Forelimb muscle (tissue), 1 donor: ENCODE results near the gene PYROXD2. TPM values are rescaled to one million over a fixed set of nuclear protein-coding genes. Genes with fewer than 3 reads are reported as not detected.
"Not testable (repeated sequence)": the region's sequence is repeated elsewhere in the genome, so short reads cannot be mapped to it uniquely, and the experiment has no call there.

Experiments used
- DNase-seq: peaks from one replicate; pipeline ENCODE4 v3.0.0-alpha.2; 2013; ENCODE audit warnings: low read depth
- polyA plus RNA-seq: library from polyadenylated mRNA; unstranded; fragments of 120-200 nt; gene quantifications from one replicate; pipeline ENCODE4 v1.2.1, GENCODE V29; 2013; ENCODE audit not compliant: insufficient read length

Gene PYROXD2
- polyA plus RNA-seq, 1 donor: 13.7 TPM

DNA sequence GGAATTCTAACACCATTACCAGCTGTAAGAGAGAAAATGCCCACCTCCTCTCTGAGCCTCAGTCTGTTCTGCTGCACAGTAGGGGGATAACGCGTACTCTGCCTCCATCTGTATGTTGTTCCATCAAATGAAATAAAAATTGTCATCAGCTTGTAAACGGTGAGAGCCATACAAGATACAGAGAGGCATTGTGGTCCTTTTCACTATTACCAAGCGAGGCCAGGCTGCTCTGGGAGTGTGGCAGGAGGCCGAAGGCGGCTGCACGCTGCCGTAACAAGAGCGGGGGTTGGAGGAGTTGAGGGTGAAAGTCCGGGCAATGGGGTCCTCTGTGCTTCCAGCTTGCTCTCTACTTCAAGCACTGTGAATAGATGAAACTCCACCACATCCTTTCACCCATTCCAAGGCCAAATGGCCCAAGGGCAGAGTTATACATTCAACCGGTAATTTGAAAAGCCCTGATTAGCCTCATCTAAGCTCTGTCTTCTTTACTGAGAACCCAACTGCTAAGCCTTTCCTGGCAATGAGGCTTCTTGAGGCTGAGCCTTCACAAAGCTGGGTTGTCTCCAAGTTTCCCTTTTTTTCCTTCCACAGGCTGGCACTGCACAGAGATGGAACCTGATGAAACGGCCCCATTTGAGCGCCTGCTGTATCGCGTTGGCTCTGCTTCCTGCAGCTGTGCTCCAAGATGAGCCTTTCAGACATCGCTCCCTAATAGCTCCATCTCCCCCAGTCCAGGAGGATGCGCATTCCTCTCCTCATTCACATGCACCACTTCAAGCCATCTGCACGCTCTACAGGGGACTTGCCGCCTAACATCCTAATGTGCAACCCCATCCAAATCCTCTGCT is 47.2 kb downstream of the PYROXD2 start:
- no peak for DNase-seq

DNA sequence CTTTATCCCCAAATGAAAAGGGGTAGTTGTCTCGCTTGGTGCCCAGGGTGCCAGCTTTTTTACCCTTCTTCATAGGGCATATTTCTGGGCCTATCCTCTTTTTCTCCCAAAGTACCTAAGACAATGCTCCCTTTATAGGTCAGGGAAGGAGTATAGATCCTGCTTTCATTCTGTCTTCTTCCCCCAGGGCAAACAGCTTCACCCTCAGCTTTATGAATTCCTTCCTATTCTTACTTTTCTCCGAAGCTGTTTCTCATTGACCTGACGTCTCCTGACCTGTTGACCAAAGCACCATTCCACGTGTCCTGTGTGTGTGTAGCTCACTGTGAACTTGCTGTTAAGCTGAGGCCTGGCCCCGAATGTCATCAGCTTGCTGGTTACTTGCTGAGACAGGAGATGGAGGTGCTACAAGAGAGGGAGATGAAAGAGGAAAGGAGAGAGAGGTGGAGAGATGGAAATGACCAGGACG is 48.9 kb downstream of the PYROXD2 start:
- no peak for DNase-seq

DNA sequence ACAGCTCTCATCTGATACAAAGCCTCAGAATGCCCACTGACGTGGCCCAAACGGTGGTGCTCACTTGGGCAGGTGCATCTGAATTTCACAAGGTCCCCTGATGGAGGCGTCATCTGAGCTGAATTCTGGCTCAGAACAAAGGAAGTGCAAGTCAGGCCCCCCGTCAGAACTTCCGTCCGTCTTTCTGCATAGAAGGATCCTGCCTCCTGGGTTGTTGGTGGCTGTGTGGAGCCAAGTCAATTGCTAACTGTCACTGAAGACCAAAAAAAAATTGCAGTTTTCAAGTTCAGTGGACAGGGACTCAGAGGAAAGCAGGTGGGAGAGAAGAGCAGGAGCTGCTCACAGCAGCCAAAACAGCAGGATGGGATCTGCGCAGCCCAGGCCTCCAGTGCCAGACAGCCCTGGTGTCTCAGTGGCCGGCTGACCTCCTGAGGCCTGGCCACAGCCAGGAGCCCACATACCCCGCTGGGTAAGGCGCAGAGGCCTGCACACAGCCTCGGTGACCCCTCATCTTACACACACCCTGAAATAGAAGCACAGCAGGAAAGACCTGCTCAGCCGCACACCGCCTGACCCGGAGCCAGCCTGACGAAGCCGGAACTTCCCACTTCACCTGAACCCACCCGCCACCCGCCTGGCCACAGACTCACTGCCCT is 49.4 kb downstream of the PYROXD2 start:
- DNase-seq: no peak

DNA sequence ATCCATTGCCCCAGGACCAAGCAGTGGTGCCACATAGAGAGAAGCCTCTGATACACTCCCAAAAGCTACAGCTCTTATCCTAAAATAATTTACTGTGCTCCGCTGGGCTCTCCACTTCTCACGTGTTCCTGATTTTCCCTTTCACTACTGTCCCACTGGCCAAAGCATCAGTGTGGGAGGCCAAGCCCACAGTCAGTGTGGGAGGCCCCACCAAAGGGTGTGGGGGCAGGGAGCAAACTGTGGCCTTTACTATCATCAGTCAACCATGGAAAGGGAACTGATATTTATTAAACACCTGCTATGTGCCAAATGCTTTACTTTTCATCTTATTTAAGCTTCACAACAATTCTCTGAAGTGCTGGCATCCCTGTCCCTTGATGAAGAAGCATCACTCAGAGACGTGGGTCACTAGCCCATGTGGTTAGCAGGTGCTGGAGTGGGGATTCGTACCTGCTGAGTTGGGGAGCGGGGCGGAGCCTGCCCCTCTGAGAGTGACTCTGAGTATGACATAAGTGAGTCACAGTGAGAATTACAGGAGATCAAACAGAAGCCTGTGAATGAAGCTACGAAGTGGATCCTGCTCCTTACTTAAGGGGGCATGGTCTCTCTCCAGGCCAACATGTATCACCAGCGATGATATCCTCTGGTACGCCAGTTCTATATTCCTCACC is 50.4 kb downstream of the PYROXD2 start:
- no peak for DNase-seq

DNA sequence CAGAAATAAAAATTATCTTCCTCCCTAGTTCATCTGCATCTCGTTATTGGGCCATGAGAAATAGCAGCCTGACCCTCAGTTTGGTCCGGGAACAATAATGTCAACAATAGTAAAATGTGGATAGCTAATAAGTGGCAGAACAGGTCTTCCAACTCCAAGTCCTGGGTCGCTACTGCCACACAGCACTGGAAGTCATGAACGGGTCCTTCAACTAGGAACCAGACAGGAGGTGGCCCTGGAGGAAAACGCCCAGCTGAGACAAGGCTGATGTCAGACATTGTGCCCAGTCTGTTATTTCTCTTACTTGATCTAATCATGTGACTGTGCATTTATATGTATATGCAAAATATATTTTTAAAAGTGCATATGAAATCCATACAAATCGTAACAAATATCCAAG is 51.8 kb downstream of the PYROXD2 start:
- no peak for DNase-seq

DNA sequence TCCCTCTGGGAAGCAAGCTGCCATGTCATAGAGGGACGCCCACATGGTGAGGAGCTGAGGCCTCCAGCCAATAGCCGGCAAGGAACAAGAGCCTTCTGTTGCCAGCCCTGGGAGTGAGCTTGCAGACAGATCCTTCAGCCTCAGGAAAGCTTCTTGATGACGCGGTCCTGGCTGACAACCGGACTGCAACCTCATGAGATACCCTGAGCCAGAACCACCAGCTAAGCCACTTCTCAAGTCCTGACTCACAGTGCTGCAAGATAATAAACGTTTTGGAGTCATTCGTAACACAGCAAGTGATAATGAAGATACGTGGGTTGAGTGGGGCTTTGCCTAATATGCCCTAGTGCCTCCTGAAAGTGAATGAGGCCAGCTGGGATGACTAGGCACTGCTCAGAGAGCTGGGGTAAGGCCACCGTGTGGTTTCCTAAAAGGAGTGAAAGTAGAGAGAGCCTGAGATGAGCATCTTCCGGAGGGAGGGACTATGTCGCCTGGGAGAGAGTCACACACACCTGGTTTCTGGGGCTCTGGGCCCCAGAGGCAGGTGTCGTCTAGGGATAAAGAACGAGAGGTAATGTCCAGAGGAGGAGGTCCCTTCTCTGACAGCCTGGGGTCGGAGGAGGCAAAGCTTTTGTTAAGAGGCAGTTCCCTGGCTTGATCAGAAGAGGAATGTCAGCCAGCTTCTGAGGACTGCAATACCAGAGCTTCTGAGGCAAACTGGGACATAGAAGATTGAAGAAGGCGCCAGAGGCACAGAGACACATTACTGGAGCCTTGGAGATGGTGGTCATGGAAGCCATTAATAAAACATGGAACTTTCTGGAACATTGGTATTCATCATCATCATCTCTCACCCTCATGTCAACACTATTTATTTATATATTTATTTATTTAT is 53.6 kb downstream of the PYROXD2 start:
- DNase-seq: no peak

DNA sequence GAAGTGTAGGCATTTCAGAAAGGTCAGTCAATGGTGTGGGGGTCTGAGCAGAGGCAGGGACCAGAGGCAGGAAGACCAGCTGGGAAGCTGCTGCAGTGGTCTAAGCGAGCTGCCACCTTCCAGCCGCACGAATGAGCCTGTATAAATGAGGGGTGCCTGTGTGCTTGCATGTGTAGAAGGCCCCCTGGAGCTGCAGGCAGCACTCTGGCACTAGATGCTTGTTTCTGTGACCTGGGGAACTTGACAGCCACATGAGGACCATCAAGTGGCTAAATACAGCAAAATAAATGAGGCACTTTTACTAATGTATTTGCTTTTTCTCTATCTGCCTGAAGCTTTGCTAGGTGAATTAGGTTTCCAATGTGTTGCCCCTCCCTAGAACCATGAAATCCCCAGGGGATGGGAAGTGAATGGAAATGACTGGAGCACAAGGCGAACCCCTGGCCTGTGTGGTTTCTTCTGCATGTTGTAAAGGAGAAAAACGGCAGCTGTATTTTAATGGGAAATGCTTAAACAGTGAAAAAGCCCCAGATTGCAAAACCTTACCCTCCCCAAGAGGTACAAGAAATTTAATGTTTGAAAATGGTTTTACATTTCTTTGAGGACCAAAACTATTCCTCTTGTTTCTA is 57.7 kb downstream of the PYROXD2 start:
- no peak for DNase-seq

DNA sequence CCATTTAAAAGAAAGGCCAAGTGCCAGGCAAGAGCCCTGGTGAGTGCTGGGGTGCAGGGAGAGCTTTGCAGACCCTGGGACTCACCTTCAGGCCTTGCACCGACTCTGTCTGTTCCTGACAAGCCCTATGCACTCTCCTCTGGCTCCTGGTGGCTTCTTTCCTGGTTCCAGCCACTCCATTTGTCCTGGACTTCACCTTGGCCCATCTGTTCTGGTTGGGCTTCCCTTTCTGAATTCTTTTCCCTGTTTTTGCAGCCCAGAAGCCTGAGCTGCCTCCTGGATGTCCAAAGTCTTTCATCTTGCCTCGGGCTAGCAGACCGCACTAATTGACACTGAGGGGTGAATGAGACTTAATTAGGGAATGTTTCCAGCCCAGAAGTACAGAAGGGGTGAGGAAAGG is 60.5 kb downstream of the PYROXD2 start:
- no peak for DNase-seq

DNA sequence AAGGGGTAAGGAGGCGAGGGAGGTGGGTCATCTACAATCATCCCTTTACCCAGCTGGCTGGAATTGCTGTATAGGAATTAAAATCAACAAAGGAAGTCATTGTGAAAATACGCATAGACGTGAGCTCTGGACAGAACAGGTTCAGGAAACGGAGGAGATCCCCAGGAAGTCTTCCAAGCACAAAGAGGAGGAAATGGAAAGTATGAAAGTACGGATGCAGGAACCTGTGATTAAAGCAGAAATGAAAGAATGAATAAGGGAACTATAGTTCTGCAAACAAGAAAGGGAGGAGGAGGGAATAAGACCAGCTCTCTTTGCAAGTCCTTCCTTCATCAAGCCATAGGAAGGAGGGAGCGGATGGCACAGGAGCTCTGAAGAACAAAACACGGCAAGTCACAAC is 61.8 kb downstream of the PYROXD2 start:
- no peak for DNase-seq

DNA sequence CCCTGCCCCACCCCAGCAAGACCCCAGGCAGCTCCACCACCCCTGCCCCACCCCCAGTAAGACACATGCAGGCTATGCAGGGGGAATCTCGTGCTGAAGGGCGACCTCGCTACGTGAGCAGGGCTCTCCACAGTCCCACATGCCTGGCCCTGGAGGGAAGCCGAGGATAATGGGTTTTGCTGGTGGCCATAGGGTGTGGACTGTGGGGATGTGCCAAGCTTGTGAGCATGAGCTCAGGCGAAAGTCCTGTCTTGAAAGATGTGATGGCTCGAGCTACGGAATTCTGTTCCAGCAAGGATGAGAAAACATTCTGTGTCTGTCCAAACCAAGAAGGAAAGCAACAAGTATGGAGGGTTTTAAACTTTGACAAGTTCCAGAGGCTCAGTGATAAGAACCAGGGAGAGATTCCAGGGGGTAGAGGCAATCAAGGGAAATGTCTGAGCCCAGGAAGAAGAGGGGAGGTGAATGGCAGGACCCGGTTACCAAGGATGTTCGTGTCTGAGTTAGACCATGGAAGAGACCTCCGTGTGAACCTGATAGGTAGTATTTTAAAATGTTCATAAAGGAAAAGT is 63.1 kb downstream of the PYROXD2 start:
- no peak for DNase-seq

DNA sequence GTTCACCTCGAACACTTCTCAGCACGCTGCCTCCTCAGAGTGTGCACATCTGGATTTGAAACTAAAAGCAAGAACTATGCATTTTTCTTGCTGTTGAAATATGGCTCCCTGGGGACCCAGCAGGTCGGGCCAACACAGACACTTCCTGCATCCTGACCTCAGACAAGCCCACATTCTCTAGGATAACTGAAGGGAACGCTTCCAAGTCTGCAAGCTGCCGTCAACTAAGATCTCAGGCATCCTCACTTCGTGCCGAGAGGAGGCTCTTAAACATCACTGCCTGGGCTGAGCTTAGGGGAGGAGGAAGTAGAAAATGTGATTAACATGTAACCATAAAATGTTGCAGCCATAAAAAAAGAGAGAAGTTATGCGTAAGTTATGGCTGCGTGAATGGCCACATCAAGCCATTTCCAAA is 65.5 kb downstream of the PYROXD2 start:
- peak; percentile 91 for DNase-seq

DNA sequence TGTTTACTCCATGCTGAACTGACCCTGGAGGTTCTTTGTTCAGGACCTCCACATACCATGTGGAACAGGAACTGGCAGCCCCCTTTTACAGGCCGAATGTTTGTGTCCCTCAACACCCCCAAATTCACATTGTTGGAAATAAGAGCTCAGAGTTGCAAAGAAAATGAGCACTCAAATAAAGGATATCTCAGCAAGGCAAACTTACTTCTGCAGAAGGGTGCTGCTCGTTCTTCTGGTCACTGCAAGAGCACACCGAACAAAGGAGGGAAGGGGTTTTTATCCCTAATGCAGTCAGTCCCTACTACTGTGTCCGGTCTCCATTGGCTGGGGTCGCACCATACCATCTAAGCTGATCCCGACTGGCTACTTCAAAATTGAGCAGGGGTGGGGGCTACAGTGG is 68.1 kb downstream of the PYROXD2 start:
- DNase-seq: no peak

DNA sequence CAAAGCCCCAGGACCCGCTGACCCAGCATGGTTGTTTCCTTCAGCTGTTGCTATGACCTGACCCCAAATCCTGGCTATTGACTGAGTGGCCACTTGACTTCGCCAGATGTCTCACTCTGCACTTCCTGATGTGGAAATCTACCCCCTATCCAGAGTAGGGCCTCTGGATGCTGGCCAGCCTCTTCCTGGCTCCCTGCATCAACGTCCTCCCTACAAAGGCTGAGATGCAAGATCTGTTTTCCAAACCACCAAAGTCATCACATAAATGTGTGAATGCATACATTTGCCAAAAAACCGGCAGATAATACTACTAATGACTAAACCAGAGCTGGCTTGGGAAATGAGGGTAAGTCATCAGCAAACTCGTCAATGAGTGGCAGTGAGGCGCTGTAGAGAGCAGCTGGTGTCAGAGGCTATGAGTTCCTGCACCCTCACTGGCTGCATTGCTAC is 70.4 kb downstream of the PYROXD2 start:
- no peak for DNase-seq

DNA sequence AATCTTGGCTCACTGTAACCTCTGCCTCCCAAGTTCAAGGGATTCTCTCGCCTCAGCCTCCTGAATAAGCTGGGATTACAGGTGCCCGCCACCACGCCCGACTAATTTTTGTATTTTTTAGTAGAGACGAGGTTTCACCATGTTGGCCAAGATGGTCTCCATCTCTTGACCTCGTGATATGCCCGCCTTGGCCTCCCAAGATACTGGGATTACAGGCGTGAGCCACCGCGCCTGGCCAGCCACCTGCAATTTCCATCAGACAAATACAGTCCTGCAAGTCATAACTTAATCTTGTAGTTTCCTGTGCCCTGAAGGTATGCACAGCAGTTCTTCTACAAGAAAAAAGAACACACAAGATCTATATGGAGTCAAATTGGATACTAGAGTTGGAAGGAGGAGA is 73.3 kb downstream of the PYROXD2 start:
- DNase-seq: not testable (repeated sequence)

DNA sequence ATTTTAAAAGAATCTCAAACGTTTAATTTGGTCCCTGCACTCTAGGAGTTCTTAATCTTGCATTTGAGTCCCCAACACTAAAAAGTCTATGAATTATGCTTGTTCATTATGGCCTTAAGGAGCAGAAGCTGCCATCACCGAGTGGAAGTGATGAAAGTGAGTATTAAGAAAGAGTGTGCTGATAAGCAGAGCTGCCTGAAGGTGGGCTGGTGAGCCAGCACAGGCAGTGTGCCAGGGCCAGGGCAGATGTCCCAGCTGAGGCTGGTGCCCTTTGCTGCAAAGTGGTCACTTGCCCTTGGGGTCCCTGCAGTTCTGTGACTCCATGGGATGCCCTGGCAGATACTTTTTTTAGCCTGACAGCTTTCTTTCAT is 74.1 kb downstream of the PYROXD2 start:
- no peak for DNase-seq

DNA sequence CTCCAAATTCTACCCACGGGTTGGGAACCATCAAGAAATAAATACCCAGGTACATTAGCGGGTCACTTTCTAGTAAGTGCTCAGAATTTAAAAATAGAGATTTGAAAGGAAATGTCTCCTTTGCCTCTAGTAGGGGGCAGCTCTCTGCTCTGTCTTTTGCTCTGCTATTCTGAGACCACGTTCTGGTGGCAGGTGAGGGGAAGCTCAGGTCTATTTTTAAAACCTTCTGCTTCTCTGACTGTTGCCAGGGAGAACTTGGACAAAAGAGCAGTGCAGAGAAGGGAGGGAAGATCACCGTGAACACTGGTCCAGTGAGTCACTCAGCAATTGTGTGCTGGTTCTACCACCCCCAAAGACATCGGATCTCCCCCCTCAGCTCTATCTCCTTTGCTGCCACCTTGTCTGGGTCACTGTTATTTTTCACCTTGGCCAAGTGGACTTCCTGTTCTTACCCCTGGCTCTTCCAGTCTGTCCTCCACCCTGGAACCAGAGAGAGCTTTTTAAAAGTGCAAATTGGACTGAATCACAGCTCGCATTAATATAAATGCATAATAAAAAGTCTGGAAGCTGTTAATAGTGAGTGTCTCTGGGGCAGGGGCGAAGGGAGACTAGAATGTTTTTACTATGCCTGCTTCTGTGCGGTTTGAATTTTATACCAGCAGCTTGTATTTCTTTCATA is 74.6 kb downstream of the PYROXD2 start:
- DNase-seq: no peak

DNA sequence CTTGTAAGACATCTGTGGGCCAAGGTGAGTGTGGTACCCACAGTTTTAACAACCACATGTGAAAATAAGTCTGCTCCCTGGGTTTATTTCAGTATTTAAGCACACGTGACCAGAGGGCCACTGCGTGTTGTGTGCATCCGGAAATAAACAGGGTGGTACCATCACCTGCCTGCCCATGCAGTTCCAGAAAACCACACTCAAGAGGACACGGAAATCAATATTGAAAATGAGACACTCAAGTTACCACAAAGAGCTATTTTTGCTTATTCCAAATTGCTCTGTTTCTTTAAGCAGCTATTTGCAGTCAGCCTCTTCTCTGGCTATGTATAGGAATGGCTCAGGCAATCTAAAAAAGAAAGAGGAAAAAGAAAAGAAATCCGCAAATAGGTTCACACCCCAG is 75.2 kb downstream of the PYROXD2 start:
- DNase-seq: no peak

DNA sequence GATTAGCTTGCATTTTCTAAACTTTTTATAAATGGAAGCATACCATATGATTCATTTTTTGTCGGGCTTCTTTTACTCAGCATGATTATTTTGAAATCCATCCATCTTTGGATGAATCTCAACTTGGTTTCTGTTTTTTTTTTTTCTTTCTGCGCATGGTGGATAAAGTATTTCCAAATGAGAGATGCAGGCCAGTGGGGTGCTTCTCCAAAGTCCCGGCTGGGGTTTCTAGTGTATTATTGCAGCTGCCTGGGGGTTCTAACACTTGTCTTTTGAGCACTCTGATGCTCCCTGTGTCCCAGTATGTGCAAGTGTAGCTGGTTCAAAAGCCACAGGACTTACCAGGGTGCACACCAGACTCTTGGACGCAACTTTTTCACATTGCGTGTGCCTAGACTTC is 76.1 kb downstream of the PYROXD2 start:
- no peak for DNase-seq

DNA sequence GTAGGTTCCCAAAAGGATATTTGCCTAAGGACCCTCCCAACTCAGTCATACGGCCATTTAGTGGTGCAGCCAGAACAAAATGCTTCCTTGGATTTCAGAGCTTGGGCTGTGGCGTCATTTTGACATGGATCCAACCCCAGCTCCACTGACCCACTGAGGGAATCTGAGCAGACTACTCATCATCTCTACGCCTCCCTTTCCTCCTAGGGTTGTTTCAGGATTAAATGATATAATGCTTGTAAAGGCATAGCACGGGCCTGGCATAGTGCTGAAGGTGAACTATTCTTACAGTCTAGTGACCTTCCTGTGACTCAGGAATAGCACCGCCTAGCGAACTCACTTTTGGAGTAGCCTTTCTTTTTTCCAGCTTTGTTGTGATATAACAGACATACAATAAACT is 76.7 kb downstream of the PYROXD2 start:
- no peak for DNase-seq

DNA sequence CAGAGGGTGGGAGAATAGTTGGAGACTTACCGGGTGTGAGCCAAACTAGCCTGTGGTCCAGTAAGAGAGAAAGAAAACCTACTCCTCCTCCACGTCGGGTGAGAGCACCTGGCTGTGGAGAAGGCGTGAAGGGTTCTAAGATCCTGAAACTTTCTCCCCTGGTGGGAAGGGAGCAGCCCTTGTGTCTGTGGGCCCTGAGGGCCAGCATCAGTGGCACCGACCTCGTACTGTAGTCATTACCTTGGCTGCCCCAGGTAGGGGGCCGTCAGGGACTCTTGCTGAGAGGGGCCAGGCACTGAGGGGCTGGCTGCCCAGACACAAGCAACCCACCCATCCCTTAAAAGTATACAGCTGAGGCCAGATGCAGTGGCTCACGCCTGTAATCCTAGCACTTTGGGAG is 77.5 kb downstream of the PYROXD2 start:
- DNase-seq: no peak
